NCI-H2171 (cell line): ENCODE data around the gene STXBP5.
"Not testable (repeated sequence)": the region's sequence is repeated elsewhere in the genome, so short reads cannot be mapped to it uniquely, and the experiment has no call there.

Experiments used
- DNase-seq: peaks from one replicate; lab custom pipeline; 2025; lab: John Stamatoyannopoulos, UW

Gene STXBP5

DNA sequence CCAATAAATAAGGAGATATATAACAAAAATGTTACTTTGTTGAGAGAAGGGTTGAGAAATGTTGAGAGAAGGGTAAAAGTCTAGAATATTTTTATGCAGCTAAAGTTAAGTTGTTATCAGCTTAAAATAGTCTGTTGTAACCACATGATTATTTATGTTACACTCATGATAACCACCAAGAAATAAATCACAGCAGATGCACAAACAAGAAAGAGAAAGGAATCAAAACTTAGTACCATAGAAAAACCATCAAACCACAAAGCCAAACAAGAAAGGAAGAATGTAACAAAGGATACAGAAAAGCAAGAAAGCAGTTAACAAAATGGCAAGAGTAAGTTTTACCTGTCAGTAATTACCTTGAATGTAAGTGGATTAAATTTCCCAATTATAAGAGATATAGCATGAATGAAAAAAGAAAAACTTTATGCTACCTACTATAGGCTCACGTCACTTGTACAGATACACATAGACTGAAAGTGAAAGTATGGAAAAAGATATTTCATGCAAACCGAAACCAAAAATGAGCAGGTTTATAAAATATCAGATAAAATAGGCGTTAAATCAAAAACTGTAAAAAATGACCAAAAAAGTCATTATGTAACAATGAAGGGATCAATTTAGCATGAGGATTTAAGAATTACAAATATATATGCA lies 93.6 kb downstream of the STXBP5 start:
- no peak for DNase-seq

DNA sequence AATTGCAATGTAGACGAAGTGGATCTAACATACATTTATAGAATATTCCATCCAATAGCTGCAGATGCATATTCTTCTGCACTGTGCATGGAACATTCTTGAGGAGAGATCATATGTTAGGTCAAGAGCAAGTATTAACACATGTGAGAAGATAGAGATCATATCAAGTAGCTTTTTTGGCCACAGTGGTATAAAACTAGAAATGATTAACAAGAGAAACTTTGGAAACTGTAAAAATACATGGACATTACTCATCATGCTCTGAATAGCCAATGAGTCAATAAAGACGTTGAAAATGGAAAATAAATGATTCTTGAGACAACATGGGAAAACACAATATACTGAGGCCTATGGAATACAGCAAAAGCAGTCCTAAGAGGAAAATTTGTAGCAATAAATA lies 94.2 kb downstream of the STXBP5 start:
- no peak for DNase-seq

DNA sequence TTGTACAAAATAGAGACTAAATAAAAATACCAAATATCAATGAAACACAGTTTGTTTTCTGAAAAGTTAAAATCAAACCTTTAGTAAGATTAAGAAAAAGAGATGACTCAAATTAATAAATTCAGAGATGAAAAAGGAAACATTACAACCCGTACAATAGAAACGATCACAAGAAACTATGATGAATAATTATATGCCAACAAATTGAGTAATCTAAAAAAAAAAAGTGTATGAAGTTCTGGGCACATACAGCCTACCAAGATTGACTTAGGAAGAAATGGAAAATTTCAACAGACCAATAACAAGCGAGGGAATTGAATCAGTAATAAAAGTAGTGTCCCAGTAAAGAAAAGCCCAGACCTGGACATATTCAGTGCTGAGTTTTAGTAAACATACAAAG lies 94.8 kb downstream of the STXBP5 start:
- DNase-seq, result no peak

DNA sequence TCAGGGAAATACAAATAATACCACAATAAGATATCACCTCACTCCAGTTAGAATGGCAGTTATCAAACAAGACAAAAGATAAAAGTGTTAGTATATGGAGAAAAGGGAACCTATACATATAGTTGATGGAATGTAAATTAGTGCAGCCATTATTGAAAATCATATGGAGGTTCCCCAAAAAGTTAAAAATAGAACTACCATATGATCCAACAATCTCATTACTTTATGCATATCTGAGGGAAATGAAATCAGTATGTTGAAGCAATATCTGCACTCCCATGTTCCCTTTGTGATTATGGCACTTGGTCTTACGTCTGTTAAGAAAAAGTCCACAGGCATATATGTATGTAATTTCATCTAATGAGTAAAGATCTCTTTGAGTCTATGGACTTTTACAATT lies 96.9 kb downstream of the STXBP5 start:
- no peak for DNase-seq

DNA sequence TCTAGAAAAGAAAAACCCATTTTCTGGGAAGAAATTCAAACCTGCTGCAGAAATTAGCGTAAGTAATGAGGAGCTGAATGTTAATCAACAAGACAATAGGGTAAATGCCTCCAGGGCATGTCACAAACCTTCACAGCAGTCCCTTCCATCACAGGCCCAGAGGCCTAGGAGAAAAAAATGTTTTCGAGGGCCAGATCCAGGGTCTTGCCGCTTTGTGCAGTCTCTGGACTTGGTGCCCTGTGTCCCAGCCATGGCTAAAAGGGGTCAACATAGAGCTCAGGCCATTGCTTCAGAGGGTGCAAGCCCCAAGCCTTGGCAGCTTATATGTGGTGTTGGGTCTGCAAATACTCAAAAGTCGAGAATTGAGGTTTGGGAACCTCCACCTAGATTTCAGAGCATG lies 99.8 kb downstream of the STXBP5 start:
- DNase-seq, result no peak

DNA sequence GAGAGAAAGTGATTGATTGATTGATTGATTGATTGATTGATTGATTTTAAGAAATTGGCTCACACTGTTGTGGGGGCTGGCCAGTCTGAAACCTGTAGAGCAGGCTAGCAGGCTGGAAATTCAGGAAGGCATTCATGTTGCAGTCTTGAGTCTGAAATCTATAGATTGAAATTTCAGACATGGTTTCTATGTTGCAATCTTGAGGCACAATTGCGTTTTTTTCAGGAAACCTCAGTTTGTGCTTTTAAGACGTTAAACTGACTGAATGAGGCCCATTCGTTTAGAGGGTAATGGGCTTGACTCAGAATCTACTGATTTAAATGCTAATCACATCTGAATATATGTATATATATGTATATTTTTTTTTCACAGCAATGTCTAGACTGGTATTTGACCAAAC lies 106.3 kb downstream of the STXBP5 start:
- no peak for DNase-seq

DNA sequence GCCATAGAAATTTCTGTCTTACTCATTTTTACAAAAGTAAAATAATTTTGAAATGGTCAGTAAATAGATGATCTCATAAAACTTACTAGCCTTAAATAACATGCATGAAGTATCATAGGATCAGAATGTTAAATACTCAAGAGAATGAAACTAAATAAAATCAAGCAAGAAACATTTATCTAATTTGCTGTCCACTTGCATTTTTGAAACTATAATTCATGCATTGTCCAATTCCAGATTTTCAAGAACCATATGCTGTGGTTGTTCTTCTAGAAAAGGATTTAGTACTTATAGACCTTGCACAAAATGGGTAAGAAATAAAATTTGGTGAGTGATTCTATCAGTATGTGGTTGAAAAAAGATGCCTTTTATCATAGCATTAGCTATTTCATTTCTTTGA lies 107.0 kb downstream of the STXBP5 start:
- no peak for DNase-seq

DNA sequence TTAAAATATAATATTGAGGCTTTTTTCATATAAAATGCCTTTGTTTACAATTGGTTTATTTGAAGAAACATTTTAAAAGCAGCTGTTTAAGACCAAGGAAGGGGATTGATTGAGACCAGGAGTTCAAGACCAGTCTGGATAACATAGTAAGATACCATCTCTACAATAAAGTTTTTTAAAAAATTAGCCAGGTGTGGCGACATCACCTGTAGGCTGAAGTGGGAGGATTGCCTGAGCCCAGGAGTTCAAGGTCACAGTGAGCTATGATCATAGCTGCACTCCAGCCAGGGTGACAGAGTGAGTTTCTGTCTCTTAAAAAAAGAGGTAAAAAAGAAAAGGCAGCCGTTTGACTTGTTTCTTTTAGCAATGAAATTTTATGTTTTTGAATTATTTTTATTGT lies 117.0 kb downstream of the STXBP5 start:
- no peak for DNase-seq

DNA sequence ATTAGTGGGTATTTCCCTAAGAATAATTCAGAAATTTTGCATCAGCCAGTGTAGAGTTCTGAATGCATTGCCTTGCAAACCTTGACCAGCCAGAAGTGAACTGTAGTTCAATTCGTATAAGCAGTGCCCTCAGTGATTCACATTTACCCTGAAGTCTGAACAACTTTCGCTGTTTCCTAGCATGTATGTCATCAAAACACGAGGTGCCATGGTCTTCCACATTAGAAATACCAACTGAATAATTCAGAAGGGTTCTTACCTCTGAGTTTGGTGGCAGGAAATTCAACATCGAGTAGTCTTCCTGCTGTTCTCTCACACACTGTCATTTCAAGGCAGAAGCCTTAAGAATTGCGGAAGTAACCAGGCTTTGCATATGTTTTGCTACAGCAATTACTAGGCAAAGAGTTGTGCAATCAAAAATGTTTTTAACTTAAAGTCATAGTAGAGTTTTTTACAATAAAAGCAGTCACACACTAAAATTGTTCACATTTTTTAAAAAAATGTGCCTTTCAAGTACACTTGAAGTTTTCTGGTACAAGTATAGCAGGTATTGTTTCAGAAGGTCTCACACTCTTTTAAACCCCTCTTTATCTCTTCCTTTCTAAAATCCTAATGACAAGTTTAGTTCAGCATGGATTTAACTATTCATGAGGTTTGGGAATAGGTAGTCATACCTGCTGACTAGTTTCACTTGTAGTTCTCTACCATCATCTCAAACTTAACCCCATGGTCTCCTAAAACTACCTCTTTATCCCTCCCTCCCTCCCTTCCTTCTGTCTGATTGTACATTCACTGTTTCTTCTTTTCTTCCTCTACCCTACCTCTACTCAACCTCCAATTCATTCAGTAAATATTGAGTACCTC lies 118.3 kb downstream of the STXBP5 start:
- DNase-seq, result no peak

DNA sequence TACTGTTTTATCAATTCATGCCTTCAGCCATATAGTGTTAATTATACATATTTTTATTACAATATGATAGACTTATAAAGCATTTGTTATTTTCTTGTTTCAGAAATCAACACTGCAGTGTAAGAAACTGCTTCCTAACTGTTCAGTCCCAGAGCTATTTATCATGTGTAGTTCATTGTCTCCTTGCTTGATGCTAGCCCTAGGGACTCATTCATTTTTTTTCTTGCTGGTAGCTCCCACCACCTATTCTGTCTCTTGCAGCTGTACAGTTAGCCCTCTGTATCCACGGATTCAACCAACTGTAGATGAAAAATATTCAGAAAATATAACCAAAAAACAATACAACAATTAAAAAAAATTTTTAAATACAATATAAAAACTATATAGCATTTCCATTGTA lies 121.3 kb downstream of the STXBP5 start:
- no peak for DNase-seq

DNA sequence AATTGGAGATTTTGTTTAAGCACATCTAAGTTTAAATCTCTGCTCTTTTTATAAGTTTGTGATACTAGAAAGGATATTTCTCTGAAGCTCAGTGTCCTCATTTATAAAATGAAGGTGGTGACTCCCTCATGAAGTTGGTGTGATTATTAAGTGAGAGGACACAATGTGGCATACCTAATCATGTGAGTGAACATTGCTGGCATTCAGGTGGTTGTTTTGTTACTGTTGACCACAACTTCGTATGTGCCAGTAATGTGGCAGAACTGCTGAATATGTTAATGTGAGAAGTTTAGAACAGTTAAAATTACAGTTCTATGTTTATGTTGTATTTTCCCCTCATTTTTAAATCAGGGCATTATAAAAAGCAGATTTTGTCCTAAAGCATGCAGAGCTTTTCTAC lies 127.2 kb downstream of the STXBP5 start:
- no peak for DNase-seq

DNA sequence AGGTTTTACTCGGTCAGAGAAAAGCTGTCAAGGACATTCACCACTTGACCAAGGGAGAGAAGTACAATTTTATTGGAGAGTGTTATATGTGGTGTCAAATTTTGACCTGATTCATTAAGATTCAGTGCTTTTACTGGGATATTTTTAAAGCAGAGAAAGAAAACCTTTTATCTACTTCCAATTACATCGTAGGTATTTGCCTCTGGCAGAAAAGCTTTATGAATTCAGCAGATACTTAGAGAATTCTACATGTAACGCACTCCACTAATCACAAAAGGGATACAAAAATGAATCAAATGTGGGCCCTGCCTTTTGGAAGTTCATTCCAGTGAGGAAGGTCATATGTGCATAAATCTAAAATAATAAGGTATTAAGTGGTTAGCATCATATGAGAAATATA lies 133.7 kb downstream of the STXBP5 start:
- no peak for DNase-seq

DNA sequence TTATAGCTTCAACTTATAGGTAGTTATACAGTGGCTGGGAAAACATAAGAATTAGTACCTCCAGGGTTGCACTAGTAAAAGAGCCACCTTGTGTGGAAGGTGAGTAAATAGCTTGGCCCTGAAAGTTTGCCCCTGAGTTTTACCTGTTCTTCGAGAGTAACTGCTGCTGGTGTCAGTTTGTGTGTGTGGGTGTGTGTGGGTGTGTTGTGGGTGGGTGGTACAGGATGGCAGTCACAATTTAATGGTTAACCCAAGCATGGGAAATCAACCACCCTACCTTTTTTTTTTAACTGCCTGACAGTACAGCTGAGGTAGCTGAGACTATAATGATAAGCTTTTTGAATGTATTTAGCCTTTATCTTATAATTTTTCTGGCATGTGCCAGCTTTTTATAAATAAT lies 137.3 kb downstream of the STXBP5 start:
- DNase-seq, result no peak

DNA sequence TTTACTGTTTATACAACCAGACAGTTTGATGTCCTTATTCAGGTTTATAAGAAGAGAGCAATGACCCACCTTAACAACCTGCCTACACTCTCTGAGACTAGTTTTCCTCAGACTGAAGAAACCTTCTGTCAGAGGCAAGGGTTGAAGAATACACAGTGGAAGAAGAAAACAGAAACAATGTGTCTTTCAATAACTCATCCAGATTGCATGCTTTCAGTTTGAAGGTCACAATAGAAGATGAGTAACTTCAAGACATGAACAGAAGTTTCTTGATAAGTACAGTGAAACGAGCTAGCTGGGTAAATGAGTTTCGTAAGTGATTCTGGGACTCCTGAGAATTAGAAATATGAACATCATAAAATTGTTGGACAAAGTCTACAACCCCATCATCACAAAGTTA lies 141.7 kb downstream of the STXBP5 start:
- DNase-seq, result no peak

DNA sequence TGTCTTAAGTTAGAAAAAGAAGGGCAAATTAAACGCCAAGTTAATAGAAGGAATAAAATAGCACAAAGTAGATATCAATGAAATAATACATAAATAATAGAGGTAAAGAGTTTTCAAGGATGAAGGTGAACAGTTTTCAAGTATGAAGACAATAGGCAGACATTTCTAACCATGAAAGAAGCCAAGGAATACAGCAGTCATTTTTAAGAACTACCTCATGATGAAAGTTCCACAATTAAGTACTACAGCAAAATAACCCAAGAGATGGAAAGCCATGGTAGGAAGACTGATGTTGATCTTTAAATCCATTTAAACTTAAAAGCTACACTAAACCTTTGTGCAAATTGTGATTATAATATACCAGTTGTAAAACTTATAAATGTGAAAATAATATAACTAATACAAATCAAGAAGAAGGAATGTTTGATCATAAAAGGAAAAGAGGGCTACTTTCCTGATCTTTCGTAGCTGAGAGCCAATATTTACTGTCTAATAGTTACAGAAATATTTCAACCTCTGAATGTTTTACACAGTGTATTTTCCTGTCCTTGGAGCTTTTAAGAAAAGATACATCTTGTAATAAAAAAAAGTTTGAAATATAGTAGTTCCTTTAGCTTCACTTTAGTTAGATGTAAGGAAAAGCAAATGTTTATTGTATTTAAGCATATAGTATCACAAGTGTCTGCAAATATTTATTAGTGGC lies 143.1 kb downstream of the STXBP5 start:
- DNase-seq, result no peak

DNA sequence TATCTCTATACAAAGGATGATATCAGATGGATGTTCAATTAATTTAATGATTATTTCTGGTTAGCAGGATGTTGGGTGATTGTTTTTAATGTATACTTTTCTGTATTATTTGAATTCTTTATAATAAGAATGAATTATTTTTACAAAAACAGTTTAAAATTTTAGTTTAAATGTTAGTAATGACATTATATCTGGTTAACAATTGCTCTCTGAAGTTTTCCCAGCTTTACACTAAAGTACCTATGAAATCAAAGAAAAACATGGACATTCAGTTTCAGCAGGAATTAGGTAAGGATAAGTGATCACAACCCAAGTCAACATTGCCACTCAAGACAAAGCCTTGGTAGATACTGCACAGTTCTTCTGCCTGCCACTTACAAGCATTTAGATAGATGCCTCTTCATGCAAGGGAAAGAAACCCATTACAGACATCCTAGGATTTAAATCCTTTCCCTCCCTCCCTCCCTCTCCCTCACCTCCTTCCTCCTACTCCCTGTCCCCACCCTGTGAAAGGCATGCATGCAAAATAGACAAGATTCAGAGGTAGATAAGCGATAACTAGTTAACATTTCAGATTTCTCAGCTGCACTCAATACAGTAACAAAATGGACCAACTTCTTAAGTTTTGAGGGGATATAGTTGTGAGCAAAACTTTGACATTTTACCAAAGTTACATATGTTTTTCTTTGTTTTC lies 143.8 kb downstream of the STXBP5 start:
- no peak for DNase-seq

DNA sequence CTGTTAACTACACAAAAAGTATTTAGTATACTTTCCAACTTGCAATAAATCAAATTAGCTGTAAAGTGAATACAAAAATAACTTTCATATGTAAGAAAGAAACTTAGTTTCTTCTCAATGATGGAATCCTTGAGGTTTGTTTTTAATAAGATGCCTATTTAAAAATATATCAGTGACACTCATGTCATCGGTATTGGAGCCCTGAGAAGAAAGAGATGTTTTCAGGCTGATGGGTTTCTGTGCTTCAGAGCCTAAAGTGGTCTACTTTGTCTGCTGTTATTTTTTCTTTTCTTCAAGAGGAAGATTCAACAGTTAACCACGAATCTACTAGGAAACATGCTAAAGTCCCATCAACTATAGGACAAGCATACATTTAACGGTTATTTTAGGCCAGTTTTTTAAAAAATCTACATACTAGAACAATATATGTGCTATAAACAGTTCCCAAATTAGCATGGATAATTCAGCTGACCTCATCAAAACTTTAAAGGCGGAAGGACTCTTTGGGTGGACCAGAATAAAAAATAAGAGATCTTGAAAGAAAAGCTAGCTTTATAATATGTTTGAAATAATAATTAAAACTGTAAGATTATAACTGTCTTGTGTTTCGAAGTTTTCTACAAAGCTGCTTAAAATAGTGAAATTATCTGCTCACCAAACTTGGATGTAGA lies 157.2 kb downstream of the STXBP5 start:
- no peak for DNase-seq

DNA sequence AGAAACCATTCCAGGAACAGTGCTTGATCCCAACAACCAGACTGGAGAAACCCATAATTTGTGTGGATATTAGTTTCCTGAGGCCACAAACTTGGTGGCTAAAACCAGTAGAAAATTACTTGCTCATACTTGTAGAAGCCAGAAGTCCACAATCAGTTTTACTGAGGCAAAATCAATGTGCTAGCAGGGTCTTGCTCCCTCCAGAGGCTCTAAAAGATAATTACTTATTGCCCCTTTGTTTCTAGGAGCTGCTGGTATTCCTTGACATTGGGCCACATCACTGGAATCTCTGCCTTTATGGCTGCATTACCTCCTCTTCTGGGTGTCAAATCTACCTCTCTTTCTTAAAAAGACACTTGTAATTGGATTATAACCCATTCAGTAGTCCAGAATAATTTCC lies 162.1 kb downstream of the STXBP5 start:
- no peak for DNase-seq

DNA sequence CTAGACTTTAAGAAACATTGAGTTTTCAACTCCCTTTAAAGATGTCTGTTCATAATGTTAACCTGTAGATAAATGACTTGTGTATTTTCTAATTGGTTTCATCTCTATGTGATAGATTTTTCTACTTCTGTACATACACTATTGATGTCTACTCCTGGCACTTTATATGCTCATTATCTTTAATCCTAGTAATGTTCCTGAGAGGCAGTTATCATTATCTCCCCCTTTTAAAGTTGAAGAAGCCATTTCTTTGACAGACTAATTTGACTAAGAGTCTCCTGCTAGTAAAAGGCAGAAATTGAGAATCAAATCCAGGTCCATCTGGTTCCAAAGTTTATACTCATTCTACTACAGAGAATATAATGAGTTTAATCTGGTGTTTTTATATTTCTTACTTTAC lies 167.1 kb downstream of the STXBP5 start:
- no peak for DNase-seq

DNA sequence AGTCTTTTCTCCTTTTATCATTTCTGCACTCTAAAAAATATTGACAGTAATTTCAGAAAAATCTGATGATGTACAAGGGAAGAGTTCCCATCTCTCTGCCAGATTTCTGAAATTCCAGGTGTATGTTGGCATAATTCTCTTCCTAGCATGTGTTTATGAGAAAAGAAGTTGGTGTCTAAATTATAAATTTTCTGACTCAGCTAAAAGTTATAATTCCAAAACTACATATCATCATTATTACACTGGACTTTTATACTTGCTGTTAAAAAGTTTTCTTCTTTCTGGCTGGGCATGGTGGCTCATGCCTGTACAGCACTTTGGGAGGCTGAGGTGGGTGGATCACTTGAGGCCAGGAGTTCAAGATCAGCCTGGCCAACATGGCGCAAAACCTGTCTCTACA lies 168.6 kb downstream of the STXBP5 start:
- no peak for DNase-seq

DNA sequence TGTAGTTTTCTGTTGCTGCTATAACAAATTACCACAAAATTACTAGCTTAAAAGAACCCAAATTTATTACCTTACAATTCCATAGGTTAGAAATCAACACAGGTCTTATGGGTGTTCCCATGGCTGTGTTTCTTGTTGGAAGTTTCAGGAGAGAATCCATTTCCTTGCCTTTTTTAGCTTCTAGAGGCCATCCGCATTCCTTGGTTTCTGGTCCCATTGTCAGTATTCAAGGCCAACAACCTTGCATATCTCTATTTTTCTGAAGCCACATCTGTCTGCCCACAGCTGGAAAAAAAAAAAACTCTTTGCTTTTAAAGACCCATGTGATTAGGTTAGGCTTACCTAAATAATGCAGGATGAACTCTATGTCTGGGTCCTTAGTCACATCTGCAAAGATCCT lies 174.6 kb downstream of the STXBP5 start:
- DNase-seq, result no peak

DNA sequence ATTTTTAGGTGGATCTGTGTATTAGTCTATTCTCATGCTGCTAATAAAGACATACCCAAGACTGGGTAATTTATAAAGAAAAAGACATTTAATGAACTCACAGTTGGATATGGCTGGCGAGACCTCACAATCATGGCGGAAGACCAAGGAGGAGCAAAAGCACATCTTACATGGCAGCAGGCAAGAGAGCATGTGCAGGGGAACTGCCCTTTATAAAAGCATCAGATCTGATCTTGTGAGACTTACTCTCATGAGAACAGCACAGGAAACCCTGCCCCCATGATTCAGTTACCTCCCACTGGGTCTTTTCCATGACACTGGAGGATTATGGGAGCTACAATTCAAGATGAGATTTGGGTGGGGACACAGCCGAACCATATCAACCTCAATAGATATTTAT lies 176.6 kb downstream of the STXBP5 start:
- DNase-seq, result not testable (repeated sequence)
